ENCODE data around the gene RND2.

Gene RND2

GRCh38 chr17:43014649-43015542, 10.1 kb upstream of the RND2 start:
- no peak for DNase-seq
- no peak for TF ChIP-seq GATA1 (IDR thresholded peaks at IDR 0.05; ENCODE audit: low read depth, low read length)
- no peak for TF ChIP-seq POLR2A (IDR thresholded peaks at IDR 0.05; ENCODE audit: low read length)

DNA sequence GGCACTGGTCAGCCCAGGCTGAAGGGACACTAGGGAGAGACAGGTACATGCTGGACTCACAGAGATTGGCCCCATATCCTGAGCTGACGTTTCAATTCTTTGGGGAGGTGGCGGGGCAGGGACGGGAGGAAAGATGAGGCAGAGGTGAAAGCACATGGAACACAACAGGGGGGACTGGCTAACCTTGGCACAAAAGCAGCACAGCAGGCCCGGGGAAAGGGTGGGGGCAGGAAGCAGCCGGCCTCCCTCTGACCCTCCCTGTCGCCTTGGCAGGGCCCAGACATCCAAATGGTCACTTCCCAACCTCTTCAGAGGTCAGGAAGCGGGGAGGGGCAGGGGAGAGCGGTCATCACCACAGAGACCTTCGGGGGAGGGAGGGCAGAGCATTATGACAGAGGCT, 9.5 kb upstream of the RND2 start:
- no peak for TF ChIP-seq POLR2A (IDR thresholded peaks at IDR 0.05; ENCODE audit: low read length)
- no peak for DNase-seq

- no peak for DNase-seq
- TF ChIP-seq GATA1 (IDR thresholded peaks at IDR 0.05; ENCODE audit: low read depth, low read length) (no peak), POLR2A (IDR thresholded peaks at IDR 0.05; ENCODE audit: low read length) (no peak)
These were observed 8.8 kb upstream of the RND2 start for GRCh38 chr17:43016216-43016615.

DNA sequence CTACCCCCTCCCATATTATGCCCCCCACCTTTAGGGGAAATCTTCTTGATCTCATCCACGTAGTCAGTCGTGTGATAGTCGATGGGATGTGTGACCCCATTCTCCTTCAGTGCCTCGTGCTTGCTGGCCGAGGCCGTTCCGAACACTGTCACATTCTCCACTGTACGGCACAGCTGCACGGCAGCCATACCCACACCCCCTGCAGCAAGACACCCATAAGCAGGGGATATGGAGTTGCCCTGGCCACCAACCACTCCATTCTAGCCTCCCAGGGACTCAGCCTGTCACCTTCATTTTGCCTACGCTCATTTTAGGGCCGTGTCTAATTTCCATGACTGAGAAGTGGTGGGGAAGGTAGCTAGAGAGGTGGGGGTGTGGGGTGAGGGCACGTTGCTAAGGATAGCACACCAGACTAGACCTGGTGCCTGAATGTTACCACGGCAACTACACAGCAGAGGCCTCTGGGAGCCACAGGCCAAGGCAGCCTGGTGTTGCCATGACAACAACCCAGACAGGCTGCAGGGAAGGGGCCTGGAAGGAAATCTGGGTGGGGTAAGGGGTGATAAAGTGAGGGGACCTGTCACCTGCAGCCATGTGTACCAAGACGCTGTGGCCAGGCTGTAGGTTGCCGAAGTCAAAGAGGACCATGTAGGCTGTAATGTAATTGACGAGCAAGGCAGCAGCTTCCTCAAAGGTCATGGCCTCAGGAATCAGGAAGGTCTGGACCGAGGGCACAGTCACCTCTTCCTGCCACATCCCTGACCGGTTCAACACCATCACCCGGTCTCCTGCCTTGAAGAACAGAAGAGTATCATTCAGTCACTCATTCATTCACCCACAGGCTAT, 6.8 kb upstream of the RND2 start:
- peak; percentile 31 to 57 for DNase-seq
- TF ChIP-seq GATA1 (IDR thresholded peaks at IDR 0.05; ENCODE audit: low read depth, low read length) (no peak), POLR2A (IDR thresholded peaks at IDR 0.05; ENCODE audit: low read length) (no peak)

DNA sequence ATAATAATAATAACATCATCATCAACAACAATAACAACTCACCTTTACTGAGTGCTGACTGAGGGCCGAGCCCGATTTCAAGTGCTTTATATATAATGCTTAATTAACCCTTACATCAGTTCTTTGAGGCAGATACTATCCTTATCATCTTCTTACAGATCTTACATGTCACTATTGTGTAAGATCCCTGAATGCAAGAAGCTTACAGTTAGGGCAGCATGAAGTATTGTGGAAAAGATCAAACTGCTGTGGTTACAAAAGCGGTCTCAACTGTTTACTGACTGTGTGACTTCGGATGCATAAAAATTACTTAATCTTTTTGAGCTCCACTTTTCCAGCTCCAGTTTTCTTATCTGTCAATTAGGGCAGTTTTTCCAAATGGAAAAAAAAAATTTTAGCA, 6.1 kb upstream of the RND2 start:
- no peak for TF ChIP-seq POLR2A (IDR thresholded peaks at IDR 0.05; ENCODE audit: low read length)
- peak; percentile 47 to 71 for DNase-seq

DNA sequence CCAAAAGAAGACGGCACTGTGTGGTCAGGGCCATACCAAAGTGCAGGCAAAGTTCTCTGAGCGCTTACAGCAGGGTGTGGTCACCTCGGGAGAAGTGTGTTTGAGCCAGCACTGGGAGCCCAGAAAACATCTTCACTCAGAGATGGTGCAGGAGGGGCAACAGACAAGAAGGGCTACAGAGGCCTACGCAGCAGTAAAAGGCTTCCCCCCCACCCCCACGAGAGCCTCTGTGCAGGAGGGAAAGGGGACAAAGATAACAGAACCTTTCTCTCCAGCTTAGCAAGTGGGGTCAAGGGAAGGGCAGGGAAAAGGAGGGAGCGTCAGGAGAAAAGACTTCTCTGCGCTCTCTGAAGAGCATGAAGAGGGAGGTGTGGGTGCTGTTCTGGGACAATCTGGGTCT, 5.6 kb upstream of the RND2 start:
- TF ChIP-seq POLR2A (IDR thresholded peaks at IDR 0.05; ENCODE audit: low read length): no peak
- no peak for TF ChIP-seq GATA1 (IDR thresholded peaks at IDR 0.05; ENCODE audit: low read depth, low read length)
- peak; percentile 57 to 59 for DNase-seq

DNA sequence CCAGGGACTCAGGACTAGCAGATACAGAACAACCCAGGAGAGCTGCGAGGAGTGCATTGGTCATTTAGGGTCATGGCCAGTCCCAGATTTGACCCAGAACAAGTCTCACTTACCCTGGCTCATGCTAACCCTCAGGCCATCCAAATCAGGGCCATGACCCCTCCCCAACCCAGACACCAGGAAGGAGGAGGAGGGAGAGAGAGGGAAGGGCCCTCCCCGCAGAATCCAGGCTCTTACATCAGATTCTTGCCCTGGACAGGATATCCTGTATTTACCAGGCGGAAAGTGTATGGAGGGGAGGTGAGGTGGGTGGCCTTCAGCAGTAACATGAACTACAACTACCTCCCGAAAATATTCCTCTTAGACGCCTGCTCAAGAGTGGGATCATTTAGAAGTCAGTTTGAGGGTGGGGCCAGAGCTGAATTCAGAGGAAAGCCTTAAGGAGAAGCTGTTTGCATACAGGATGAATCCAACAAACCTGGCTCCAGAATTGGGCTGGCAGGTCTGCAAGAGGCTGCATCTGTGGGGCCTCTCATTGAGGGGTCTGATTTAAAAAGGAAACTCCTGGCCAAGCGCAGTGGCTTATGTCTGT, 4.9 kb upstream of the RND2 start:
- TF ChIP-seq POLR2A (IDR thresholded peaks at IDR 0.05; ENCODE audit: low read length) (no peak), GATA1 (IDR thresholded peaks at IDR 0.05; ENCODE audit: low read depth, low read length) (no peak)
- DNase-seq: no peak

- peak; percentile 78 to 81 for DNase-seq
- TF ChIP-seq POLR2A (IDR thresholded peaks at IDR 0.05; ENCODE audit: low read length) (peak; percentile 16), GATA1 (IDR thresholded peaks at IDR 0.05; ENCODE audit: low read depth, low read length) (no peak)
These were observed 4.0 kb upstream of the RND2 start for GRCh38 chr17:43020789-43021740.

DNA sequence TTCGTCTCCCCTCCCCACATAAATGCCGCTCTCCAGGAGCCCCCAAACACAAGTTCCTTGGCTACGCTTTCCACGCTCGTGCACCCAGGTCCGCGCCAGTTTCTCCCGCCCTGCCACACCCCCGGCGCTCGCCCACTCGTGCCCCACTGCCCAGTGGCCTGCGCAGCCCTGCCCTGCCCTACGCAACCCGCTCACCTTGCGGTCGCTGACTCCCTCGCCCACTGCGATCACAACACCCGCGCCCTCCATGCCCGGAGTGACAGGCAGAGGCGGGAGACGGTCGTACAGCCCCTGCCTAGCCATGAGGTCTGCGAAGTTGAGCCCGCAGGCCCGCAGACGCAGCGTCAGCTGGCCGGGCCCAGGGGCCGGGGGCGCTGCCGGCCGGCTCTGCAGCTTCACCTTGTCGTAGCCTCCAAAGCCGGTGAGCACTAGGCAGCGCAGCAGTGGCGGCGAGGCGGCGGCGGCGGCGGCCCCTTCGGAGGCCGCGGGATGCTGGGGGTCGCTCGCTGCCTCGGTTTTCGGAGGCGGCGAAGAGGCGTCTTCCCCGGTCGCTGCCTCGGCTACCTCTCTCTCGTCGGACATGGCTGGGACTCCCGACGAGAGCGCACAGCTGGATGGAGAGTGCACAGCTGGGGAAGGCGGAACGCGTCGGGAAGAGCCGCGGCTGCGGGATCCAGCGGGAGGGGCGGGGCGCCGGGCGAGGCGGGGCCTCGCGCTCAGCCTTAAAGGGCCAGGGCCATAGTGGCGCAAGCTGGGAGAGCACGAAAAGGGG, 3.1 kb upstream of the RND2 start, which contains the start of gene VAT1:
VAT1 (minus strand) TSS at position 645 of the 772 bp plus-strand sequence; CDS start at position 582, 63 bp downstream.
- peak; percentile 73 to 81 for DNase-seq
- TF ChIP-seq POLR2A (IDR thresholded peaks at IDR 0.05; ENCODE audit: low read length): no peak
- no peak for TF ChIP-seq GATA1 (IDR thresholded peaks at IDR 0.05; ENCODE audit: low read depth, low read length)

GRCh38 chr17:43025290-43025657, 243 bp downstream of the RND2 start:
- TF ChIP-seq POLR2A (IDR thresholded peaks at IDR 0.05; ENCODE audit: low read length) (no peak), GATA1 (IDR thresholded peaks at IDR 0.05; ENCODE audit: low read depth, low read length) (no peak)
- no peak for DNase-seq

GRCh38 chr17:43025766-43026537, 921 bp downstream of the RND2 start:
- no peak for DNase-seq
- no peak for TF ChIP-seq POLR2A (IDR thresholded peaks at IDR 0.05; ENCODE audit: low read length)
- TF ChIP-seq GATA1 (IDR thresholded peaks at IDR 0.05; ENCODE audit: low read depth, low read length): no peak

- no peak for DNase-seq
- TF ChIP-seq POLR2A (IDR thresholded peaks at IDR 0.05; ENCODE audit: low read length) (no peak), GATA1 (IDR thresholded peaks at IDR 0.05; ENCODE audit: low read depth, low read length) (no peak)
These were observed 1.6 kb downstream of the RND2 start for GRCh38 chr17:43026595-43026994.

Measured in erythroblast (primary cell).